Thoracic aorta (tissue), 2 donors: ENCODE results near the gene CD6. TPM values are rescaled to one million over a fixed set of nuclear protein-coding genes. Genes with fewer than 3 reads are reported as not detected.

ENCODE experiments used
- ATAC-seq: fragments of 150-250 bp; one replicate; pipeline ENCODE4 v1.8.0; 2017; ENCODE audit warnings: low read depth; ENCODE audit not compliant: insufficient number of reproducible peaks, low FRiP score
- DNase-seq: peaks from one replicate; pipeline ENCODE4 v3.0.0-alpha.2; 2020; ENCODE audit warnings: low spot score
- H3K27ac ChIP-seq, 2 donors: fragments of 200-600 bp; sonication (generic); 1 replicate in 1 of 2; 2 replicates in 1 of 2; pipeline ENCODE4 v1.5.1; 2016; ENCODE audit warnings: mild to moderate bottlenecking in 2 of 2, moderate library complexity in 2 of 2
- H3K27me3 ChIP-seq: fragments of 200-600 bp; sonication (generic); replicated peaks from 2 replicates; pipeline ENCODE4 v1.6.0; 2016; ENCODE audit warnings: mild to moderate bottlenecking; ENCODE audit not compliant: insufficient read depth
- H3K36me3 ChIP-seq: fragments of 200-600 bp; sonication (generic); one replicate; pipeline ENCODE4 v1.5.1; 2016
- H3K4me1 ChIP-seq, 2 donors: fragments of 200-600 bp; sonication (generic); 1 replicate in 1 of 2; 2 replicates in 1 of 2; pipeline versions ENCODE4 v1.5.1 to v1.6.0; 2016; ENCODE audit warnings: low read depth in 2 of 2, mild to moderate bottlenecking in 1 of 2; ENCODE audit not compliant: control insufficient read depth in 1 of 2
- H3K4me3 ChIP-seq: fragments of 200-600 bp; sonication (generic); 2 replicates; pipeline ENCODE4 v1.5.1; 2016; ENCODE audit warnings: mild to moderate bottlenecking
- H3K9me3 ChIP-seq: fragments of 200-600 bp; sonication (generic); 2 replicates; pipeline ENCODE4 v1.5.1; 2016
- CTCF ChIP-seq: fragments of 200-600 bp; sonication (generic); IDR thresholded peaks from one replicate; pipeline ENCODE4 v1.5.1; 2019; ENCODE audit warnings: antibody characterized with exemption
- total RNA-seq, 2 donors: library from RNA; depleted of rRNA; stranded (reverse); fragments of >200 nt; gene quantifications; one replicate each; pipeline versions ENCODE4 v1.1.0 to v1.2.3, GENCODE V29; 2016

Gene CD6
- total RNA-seq, 2 donors from 2014 or later = 2.2 to 3.3 TPM

GRCh38 chr11:61042961-61043540, 71.6 kb downstream of the CD6 start:
- no peak overlapping the region for H3K27ac ChIP-seq
- no peak for TF ChIP-seq CTCF
- no peak overlapping the region for H3K4me3 ChIP-seq
- ATAC-seq = no peak
- H3K4me1 ChIP-seq = peaks cover 0 to 7% of the 10 kb centered on the region in 2 donors
- no peak for DNase-seq
- H3K9me3 ChIP-seq = no peaks in the 10 kb centered on the region
- H3K27me3 ChIP-seq = no peaks in the 10 kb centered on the region
- no peaks in the 10 kb centered on the region for H3K36me3 ChIP-seq

- peaks cover 0 to 7% of the 10 kb centered on the region in 2 donors for H3K4me1 ChIP-seq
- H3K9me3 ChIP-seq = no peaks in the 10 kb centered on the region
- H3K27ac ChIP-seq = no peak overlapping the region
- ATAC-seq (no peak), DNase-seq (no peak)
- H3K27me3 ChIP-seq = no peaks in the 10 kb centered on the region
- TF ChIP-seq CTCF = no peak
- H3K4me3 ChIP-seq = no peak overlapping the region
- H3K36me3 ChIP-seq = no peaks in the 10 kb centered on the region
Observed at GRCh38 chr11:61045271-61045670, 73.8 kb downstream of the CD6 start.

GRCh38 chr11:61046833-61047232, 75.4 kb downstream of the CD6 start:
- DNase-seq (no peak), ATAC-seq (no peak)
- Histone ChIP-seq H3K36me3 (no peaks in the 10 kb centered on the region), H3K4me3 (no peak overlapping the region), H3K27ac (no peak overlapping the region), H3K4me1 (peaks cover 0 to 3% of the 10 kb centered on the region in 2 donors), H3K9me3 (no peaks in the 10 kb centered on the region), H3K27me3 (no peaks in the 10 kb centered on the region)
- no peak for TF ChIP-seq CTCF

GRCh38 chr11:61048368-61049062, 77.0 kb downstream of the CD6 start:
- H3K4me1 ChIP-seq = no peaks in the 10 kb centered on the region
- H3K9me3 ChIP-seq = no peaks in the 10 kb centered on the region
- no peak for TF ChIP-seq CTCF
- H3K4me3 ChIP-seq = no peak overlapping the region
- H3K27ac ChIP-seq = no peak overlapping the region
- ATAC-seq = no peak
- no peak for DNase-seq
- no peaks in the 10 kb centered on the region for H3K27me3 ChIP-seq
- H3K36me3 ChIP-seq = no peaks in the 10 kb centered on the region

- DNase-seq = no peak
- H3K9me3 ChIP-seq = no peaks in the 10 kb centered on the region
- no peak for ATAC-seq
- H3K36me3 ChIP-seq = no peaks in the 10 kb centered on the region
- no peak overlapping the region for H3K4me3 ChIP-seq
- H3K27ac ChIP-seq = no peak overlapping the region
- no peaks in the 10 kb centered on the region for H3K4me1 ChIP-seq
- no peaks in the 10 kb centered on the region for H3K27me3 ChIP-seq
- TF ChIP-seq CTCF = no peak
Observed at GRCh38 chr11:61049063-61049377, 77.5 kb downstream of the CD6 start.
